C4-2B (cell line): ENCODE measurements around the gene CD244.

Experiments used
- ZFX ChIP-seq: fragments of 450-650 bp; IDR thresholded peaks from 2 replicates; pipeline ENCODE4 v1.6.1; 2017
- TF ChIP-seq, protein P1 (sequence below): fragments of 450-650 bp; conservative IDR thresholded peaks from 2 replicates; pipeline ENCODE4 v1.5.1; 2017; ENCODE audit warnings: mild to moderate bottlenecking

DNA sequence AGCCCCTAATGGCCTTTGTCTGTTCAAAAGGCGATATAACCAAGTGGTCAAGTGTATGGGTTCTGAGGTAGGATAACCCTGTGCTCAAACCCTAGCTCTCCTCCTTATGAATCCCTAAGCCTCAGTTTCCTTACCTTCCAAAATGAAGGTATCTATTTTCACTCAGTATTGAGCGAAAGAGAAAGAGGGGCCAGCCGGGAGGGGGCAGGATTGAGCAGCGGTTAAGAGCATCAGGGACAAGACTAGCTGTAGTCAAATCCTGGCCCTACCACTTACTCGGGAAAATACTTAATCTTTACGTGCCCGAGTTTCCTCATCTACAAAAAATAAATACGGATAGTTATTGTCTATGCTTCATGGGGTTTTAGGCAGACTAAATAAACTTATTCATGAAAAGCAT, 41.1 kb downstream of the CD244 start:
- TF ChIP-seq, protein P1, sequence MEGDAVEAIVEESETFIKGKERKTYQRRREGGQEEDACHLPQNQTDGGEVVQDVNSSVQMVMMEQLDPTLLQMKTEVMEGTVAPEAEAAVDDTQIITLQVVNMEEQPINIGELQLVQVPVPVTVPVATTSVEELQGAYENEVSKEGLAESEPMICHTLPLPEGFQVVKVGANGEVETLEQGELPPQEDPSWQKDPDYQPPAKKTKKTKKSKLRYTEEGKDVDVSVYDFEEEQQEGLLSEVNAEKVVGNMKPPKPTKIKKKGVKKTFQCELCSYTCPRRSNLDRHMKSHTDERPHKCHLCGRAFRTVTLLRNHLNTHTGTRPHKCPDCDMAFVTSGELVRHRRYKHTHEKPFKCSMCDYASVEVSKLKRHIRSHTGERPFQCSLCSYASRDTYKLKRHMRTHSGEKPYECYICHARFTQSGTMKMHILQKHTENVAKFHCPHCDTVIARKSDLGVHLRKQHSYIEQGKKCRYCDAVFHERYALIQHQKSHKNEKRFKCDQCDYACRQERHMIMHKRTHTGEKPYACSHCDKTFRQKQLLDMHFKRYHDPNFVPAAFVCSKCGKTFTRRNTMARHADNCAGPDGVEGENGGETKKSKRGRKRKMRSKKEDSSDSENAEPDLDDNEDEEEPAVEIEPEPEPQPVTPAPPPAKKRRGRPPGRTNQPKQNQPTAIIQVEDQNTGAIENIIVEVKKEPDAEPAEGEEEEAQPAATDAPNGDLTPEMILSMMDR: peak; percentile 79
- no peak for TF ChIP-seq ZFX
